Measurements from ENCODE around the gene MAP1LC3C.

DNA sequence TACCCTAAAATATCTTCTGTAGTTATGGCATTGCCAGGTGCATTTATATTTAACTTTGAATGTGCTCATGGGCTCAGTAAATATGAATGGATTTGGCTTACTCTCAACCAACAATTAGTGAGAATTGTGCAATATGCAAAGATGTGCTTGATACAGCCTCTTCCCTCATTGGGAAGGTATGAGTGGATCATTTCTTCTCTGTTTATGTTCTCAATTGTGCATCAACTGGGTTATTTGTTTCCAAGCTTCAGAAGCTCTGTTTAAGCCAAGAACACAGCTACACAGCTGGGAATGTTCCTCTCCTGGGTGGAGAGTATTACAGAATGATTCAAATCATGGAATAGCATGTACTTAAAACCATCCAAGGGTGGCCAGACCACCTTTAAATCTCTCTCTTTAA is 17.6 kb upstream of the MAP1LC3C start:
- TF ChIP-seq POLR2AphosphoS5 (IDR thresholded peaks at IDR 0.05; ENCODE audit: low read length) = no peak
- TF ChIP-seq RB1 (IDR thresholded peaks at IDR 0.05; ENCODE audit: borderline replicate concordance) = no peak
- TF ChIP-seq, protein P1, sequence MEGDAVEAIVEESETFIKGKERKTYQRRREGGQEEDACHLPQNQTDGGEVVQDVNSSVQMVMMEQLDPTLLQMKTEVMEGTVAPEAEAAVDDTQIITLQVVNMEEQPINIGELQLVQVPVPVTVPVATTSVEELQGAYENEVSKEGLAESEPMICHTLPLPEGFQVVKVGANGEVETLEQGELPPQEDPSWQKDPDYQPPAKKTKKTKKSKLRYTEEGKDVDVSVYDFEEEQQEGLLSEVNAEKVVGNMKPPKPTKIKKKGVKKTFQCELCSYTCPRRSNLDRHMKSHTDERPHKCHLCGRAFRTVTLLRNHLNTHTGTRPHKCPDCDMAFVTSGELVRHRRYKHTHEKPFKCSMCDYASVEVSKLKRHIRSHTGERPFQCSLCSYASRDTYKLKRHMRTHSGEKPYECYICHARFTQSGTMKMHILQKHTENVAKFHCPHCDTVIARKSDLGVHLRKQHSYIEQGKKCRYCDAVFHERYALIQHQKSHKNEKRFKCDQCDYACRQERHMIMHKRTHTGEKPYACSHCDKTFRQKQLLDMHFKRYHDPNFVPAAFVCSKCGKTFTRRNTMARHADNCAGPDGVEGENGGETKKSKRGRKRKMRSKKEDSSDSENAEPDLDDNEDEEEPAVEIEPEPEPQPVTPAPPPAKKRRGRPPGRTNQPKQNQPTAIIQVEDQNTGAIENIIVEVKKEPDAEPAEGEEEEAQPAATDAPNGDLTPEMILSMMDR (IDR thresholded peaks at IDR 0.05 in 2 of 3, conservative IDR thresholded peaks at IDR 0.05 in 1 of 3; ENCODE audit: control insufficient read depth in 2 of 3, extremely low read depth in 1 of 3, insufficient read depth in 1 of 3, low read depth in 3 of 3, low read length in 3 of 3) = no peak
